Gastrocnemius medialis (tissue), 4 donors: ENCODE measurements around the gene NCCRP1.

ENCODE experiments used
- CTCF ChIP-seq, 5 experiments: fragments of 450-650 bp in 3 of 5; fragments of 200-600 bp in 2 of 5; sonication (generic) in 2 of 5; IDR thresholded peaks in 4 of 5; conservative IDR thresholded peaks in 1 of 5; 1 replicate in 4 of 5; 2 replicates in 1 of 5; pipeline ENCODE4 v1.5.1; 2016 to 2019; ENCODE audit warnings: antibody characterized with exemption in 5 of 5, mild to moderate bottlenecking in 3 of 5, moderate library complexity in 3 of 5
- POLR2A ChIP-seq, 2 donors: fragments of 450-650 bp; IDR thresholded peaks; one replicate each; pipeline ENCODE4 v1.6.1; 2017; ENCODE audit warnings: antibody characterized with exemption in 2 of 2, mild to moderate bottlenecking in 2 of 2, moderate library complexity in 2 of 2

GRCh38 chr19:39248806-39249205 lies 52.0 kb downstream of the NCCRP1 start, which contains the start of gene IFNL4:
- no peak for TF ChIP-seq CTCF (IDR thresholded peaks at IDR 0.05 in 4 of 5, conservative IDR thresholded peaks at IDR 0.05 in 1 of 5)
- no peak for TF ChIP-seq POLR2A (IDR thresholded peaks at IDR 0.05)
